Endothelial cell of umbilical vein (primary cell): ENCODE measurements around the gene KLF13. TPM values are rescaled to one million over a fixed set of nuclear protein-coding genes. Genes with fewer than 3 reads are reported as not detected.

ENCODE experiments used
- BruUV-seq: library from RNA; stranded (reverse); fragments of 400-500 nt; replicated peaks from 2 replicates; lab custom pipeline; 2021; lab: Mats Ljungman, UMichigan
- CTCF ChIA-PET: fragments of 300-600, 350-600 bp; sonication (Branson Sonifier 250); formaldehyde crosslinking; loops from one replicate; lab custom pipeline; 2021; ENCODE audit warnings: antibody characterized with exemption, inconsistent platforms; lab: Charles Lee
- POLR2A ChIA-PET: fragments of 300-600, 350-600 bp; sonication (Branson Sonifier 250); formaldehyde crosslinking; loops from one replicate; lab custom pipeline; 2021; ENCODE audit warnings: antibody characterized with exemption, inconsistent platforms; lab: Charles Lee
- DNase-seq: peaks from one replicate; pipeline ENCODE4 v3.0.0-alpha.2; 2011; ENCODE audit warnings: low read depth, low spot score
- FAIRE-seq: peaks from 2 replicates; lab custom pipeline; 2011; peaks lifted over from hg19 to GRCh38; lab: Jason Lieb, UNC
- H2AFZ ChIP-seq: 2 replicates; pipeline ENCODE4 v1.6.0; 2012; ENCODE audit warnings: low read depth, low read length, control low read depth, inconsistent platforms
- H3K27ac ChIP-seq: 2 replicates; pipeline ENCODE4 v1.5.1; 2011; ENCODE audit warnings: low read depth, mild to moderate bottlenecking, control low read depth, low read length, moderate library complexity; ENCODE audit not compliant: insufficient read depth
- H3K27me3 ChIP-seq, 2 experiments: 2 replicates each; pipeline versions ENCODE4 v1.6.0 to v1.6.1; 2011; ENCODE audit warnings: low read length in 2 of 2, mixed read lengths in 1 of 2; ENCODE audit not compliant: control insufficient read depth in 2 of 2, insufficient read depth in 2 of 2
- H3K36me3 ChIP-seq, 2 experiments: 2 replicates in 1 of 2; 3 replicates in 1 of 2; pipeline ENCODE4 v1.5.1; 2011; ENCODE audit warnings: low read length in 2 of 2, mild to moderate bottlenecking in 1 of 2, moderate library complexity in 1 of 2; ENCODE audit not compliant: control insufficient read depth in 2 of 2, insufficient read depth in 2 of 2; ENCODE audit errors: extremely low read depth in 1 of 2
- H3K4me1 ChIP-seq: 3 replicates; pipeline ENCODE4 v1.5.1; 2011; ENCODE audit warnings: mild to moderate bottlenecking, low read length; ENCODE audit not compliant: control insufficient read depth, insufficient read depth; ENCODE audit errors: extremely low read depth
- H3K4me2 ChIP-seq: 2 replicates; pipeline ENCODE4 v1.6.1; 2011; ENCODE audit warnings: low read length, control low read depth, mixed read lengths; ENCODE audit not compliant: insufficient read depth
- H3K4me3 ChIP-seq, 3 experiments: fragments of 200-600 bp in 1 of 3; sonication (generic), shearing (Covaris generic) in 1 of 3; replicated peaks in 1 of 3; 2 replicates each; pipeline ENCODE4 v1.5.1; 2011 to 2016; ENCODE audit warnings: control low read depth in 3 of 3, low read length in 3 of 3, mild to moderate bottlenecking in 2 of 3, inconsistent platforms in 1 of 3, low read depth in 1 of 3, moderate library complexity in 1 of 3; ENCODE audit not compliant: insufficient read depth in 1 of 3
- H3K79me2 ChIP-seq: 2 replicates; pipeline ENCODE4 v1.6.0; 2012; ENCODE audit warnings: low read length, inconsistent platforms; ENCODE audit not compliant: control insufficient read depth, insufficient read depth
- H3K9ac ChIP-seq: replicated peaks from 2 replicates; pipeline ENCODE3; 2011; ENCODE audit warnings: low read length, control low read depth; ENCODE audit not compliant: insufficient read depth; ENCODE audit errors: extremely low read depth
- H3K9me1 ChIP-seq: replicated peaks from 3 replicates; pipeline ENCODE4 v1.6.0; 2011; ENCODE audit warnings: mild to moderate bottlenecking, low read length; ENCODE audit not compliant: control insufficient read depth, insufficient read depth; ENCODE audit errors: extremely low read depth
- H3K9me3 ChIP-seq: replicated peaks from 2 replicates; pipeline ENCODE4 v1.5.1; 2012; ENCODE audit warnings: low read length, inconsistent platforms; ENCODE audit not compliant: control insufficient read depth, insufficient read depth
- H4K20me1 ChIP-seq: replicated peaks from 2 replicates; pipeline ENCODE3; 2011; ENCODE audit warnings: mild to moderate bottlenecking, low read length; ENCODE audit not compliant: control insufficient read depth, insufficient read depth; ENCODE audit errors: extremely low read depth
- CTCF ChIP-seq, 2 donors: IDR thresholded peaks; 1 replicate in 1 of 2; 2 replicates in 1 of 2; pipeline ENCODE4 v1.5.1; 2011; ENCODE audit warnings: low read length in 2 of 2, mild to moderate bottlenecking in 2 of 2, moderate library complexity in 2 of 2, control low read depth in 1 of 2, inconsistent platforms in 1 of 2, low read depth in 1 of 2; ENCODE audit not compliant: insufficient read depth in 1 of 2; ENCODE audit errors: extremely low read depth in 1 of 2
- EZH2 ChIP-seq: IDR thresholded peaks from 2 replicates; pipeline ENCODE4 v1.6.1; 2012; ENCODE audit warnings: borderline replicate concordance, low read depth, mild to moderate bottlenecking, moderate library complexity, low read length, inconsistent platforms; ENCODE audit not compliant: severe bottlenecking
- FOS ChIP-seq: IDR thresholded peaks from 2 replicates; pipeline ENCODE4 v1.6.1; 2011; ENCODE audit warnings: mild to moderate bottlenecking, low read length, moderate library complexity, borderline replicate concordance; ENCODE audit not compliant: insufficient read depth
- GATA2 ChIP-seq: IDR thresholded peaks from 2 replicates; pipeline ENCODE4 v1.7.0; 2011; ENCODE audit warnings: low read depth, mild to moderate bottlenecking, moderate library complexity, mixed read lengths, low read length; ENCODE audit not compliant: insufficient read length, insufficient read depth
- JUN ChIP-seq: IDR thresholded peaks from 2 replicates; pipeline ENCODE4 v1.6.1; 2011; ENCODE audit warnings: borderline replicate concordance, low read depth; ENCODE audit not compliant: insufficient read length, insufficient read depth
- MAX ChIP-seq: IDR thresholded peaks from 2 replicates; pipeline ENCODE4 v1.6.1; 2011; ENCODE audit not compliant: insufficient read depth, insufficient read length
- MYC ChIP-seq: IDR thresholded peaks from one replicate; pipeline ENCODE4 v1.6.1; 2011; ENCODE audit warnings: mild to moderate bottlenecking, low read depth, low read length
- POLR2A ChIP-seq: IDR thresholded peaks from 2 replicates; pipeline ENCODE4 v1.6.1; 2012; ENCODE audit warnings: low read depth, mild to moderate bottlenecking, control low read depth, low read length
- POLR2AphosphoS5 ChIP-seq: IDR thresholded peaks from 2 replicates; pipeline ENCODE4 v1.6.1; 2012; ENCODE audit warnings: low read depth, mild to moderate bottlenecking, control low read depth, low read length, moderate library complexity; ENCODE audit not compliant: insufficient read depth
- dilution Hi-C: fragments of 300-500 bp; cut with MboI; formaldehyde crosslinking; loops from one replicate; pipeline ENCODE4 v1.15.0; 2019; ENCODE audit warnings: low sequenced_read_pairs; ENCODE audit not compliant: extremely low pct_ligation_motif_present
- intact Hi-C: fragments of 100-400 bp; cut with micrococcal nuclease; formaldehyde crosslinking; loops from one replicate; pipeline ENCODE4 v1.10.0; 2022
- polyA plus RNA-seq, 4 experiments: library from polyadenylated mRNA; depleted of rRNA in 3 of 4; stranded (reverse) in 3 of 4; unstranded in 1 of 4; fragments of >200 nt; gene quantifications; 2 replicates each; pipeline versions ENCODE4 v1.2.1 to v1.2.3, GENCODE V29; 2011 to 2012; ENCODE audit warnings: missing spikeins in 1 of 4
- total RNA-seq: library from RNA; stranded (reverse); gene quantifications from 2 replicates; pipeline ENCODE4 v1.2.3, GENCODE V29; 2021

Gene KLF13
- total and polyA plus RNA-seq, 2 donors (not counting 3 experiments of a cell fraction or from before 2014, with no cell fraction given): 10.1 to 31.9 TPM

- Histone ChIP-seq H3K9me3 (no peaks in the 10 kb centered on the region), H3K27me3 (no peaks in the 10 kb centered on the region), H3K36me3 (peaks cover 0 to 2% of the 10 kb centered on the region in 2 experiments), H2AFZ (no peak overlapping the region), H3K79me2 (peaks cover 1% of the 10 kb centered on the region), H3K4me2 (no peak overlapping the region), H3K27ac (no peak overlapping the region), H3K4me3 (no peak overlapping the region), H3K9ac (no peak overlapping the region), H3K4me1 (no peaks in the 10 kb centered on the region), H3K9me1 (no peaks in the 10 kb centered on the region), H4K20me1 (no peaks in the 10 kb centered on the region)
- DNase-seq (no peak), FAIRE-seq (no peak)
- no peak for TF ChIP-seq EZH2
- TF ChIP-seq FOS: no peak
- ChIA-PET POLR2A (no interaction called here), CTCF (interaction anchor here (0.7 to 1.9 kb wide), 3 partner anchors 121 to 167 kb away, joined by 3 to 6 read pairs (median 3); no protein-coding TSS in a partner anchor)
- BruUV-seq: no TSS peak
- dilution Hi-C loops: no loop called here
- intact Hi-C loops: loop anchor here (5.0 kb wide), 1 partner anchor 41 kb away; the partner anchor contains the start of gene KLF13
Observed at GRCh38 chr15:31367730-31368344, 41.2 kb downstream of the KLF13 start.

- CTCF ChIA-PET: interaction anchor here (0.7 to 0.9 kb wide), 2 partner anchors 15 to 23 kb away, joined by 3 read pairs; no protein-coding TSS in a partner anchor
- dilution Hi-C loops: no loop called here
- Histone ChIP-seq H3K36me3 (peaks cover 0 to 2% of the 10 kb centered on the region in 2 experiments), H4K20me1 (no peaks in the 10 kb centered on the region), H3K4me2 (no peak overlapping the region), H3K9me1 (no peaks in the 10 kb centered on the region), H3K4me1 (no peaks in the 10 kb centered on the region), H3K79me2 (no peaks in the 10 kb centered on the region), H3K9ac (no peak overlapping the region), H3K4me3 (no peak overlapping the region), H2AFZ (no peak overlapping the region), H3K27ac (no peak overlapping the region), H3K27me3 (no peaks in the 10 kb centered on the region), H3K9me3 (no peaks in the 10 kb centered on the region)
- no peak for TF ChIP-seq FOS
- TF ChIP-seq MAX: no peak
- no peak for TF ChIP-seq GATA2
- TF ChIP-seq MYC: no peak
- TF ChIP-seq EZH2: no peak
- no peak for TF ChIP-seq JUN
- no peak for TF ChIP-seq POLR2AphosphoS5
- no peak for TF ChIP-seq POLR2A
- TF ChIP-seq CTCF (IDR thresholded peaks at IDR 0.05; ENCODE audit: extremely low read depth in 1 of 2, insufficient read depth in 1 of 2, low read depth in 1 of 2, low read length in 2 of 2): no peak
- BruUV-seq: no TSS peak
- DNase-seq (no peak), FAIRE-seq (no peak)
- POLR2A ChIA-PET: no interaction called here
- intact Hi-C loops: loop anchor here (5.0 kb wide), 1 partner anchor 42 kb away; the partner anchor contains the start of gene KLF13
Observed at GRCh38 chr15:31369727-31370126, 43.1 kb downstream of the KLF13 start.
